ES-I3 (cell line): ENCODE results near the gene CHIC2.

ENCODE experiments used
- H3K36me3 ChIP-seq: 2 replicates; pipeline ENCODE4 v1.6.1; 2013; ENCODE audit warnings: mild to moderate bottlenecking, low read length, control low read depth, moderate library complexity; ENCODE audit not compliant: insufficient read depth
- H3K4me1 ChIP-seq: 2 replicates; pipeline ENCODE4 v1.6.1; 2013; ENCODE audit warnings: mild to moderate bottlenecking, control low read depth, low read length; ENCODE audit not compliant: insufficient read depth
- H3K9ac ChIP-seq: 2 replicates; pipeline ENCODE4 v1.6.1; 2013; ENCODE audit warnings: low read depth, mild to moderate bottlenecking, low read length, moderate library complexity
- H3K9me3 ChIP-seq: 2 replicates; pipeline ENCODE4 v1.6.1; 2013; ENCODE audit warnings: mild to moderate bottlenecking, low read length, moderate library complexity; ENCODE audit not compliant: control insufficient read depth, insufficient read depth

CHIC2 gene

DNA sequence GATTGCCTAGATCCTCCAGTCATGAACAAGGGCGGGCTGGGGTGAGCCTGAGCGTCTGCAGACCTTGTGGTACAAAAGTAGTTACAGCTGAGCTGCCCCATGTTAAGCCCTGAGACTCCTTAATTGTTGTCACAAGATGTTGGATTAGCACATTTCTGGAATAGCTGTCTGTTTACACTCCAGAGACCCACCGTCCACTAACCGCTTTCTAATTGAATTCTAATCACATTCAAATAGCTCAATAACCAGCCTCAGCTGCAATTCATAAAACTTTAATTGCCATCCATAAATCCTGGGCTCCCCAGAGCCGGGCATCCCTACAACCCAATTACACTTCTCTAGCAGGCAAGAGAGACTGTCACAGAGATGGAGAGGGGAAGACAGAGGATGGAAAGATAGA lies 34.0 kb upstream of the CHIC2 start:
- Histone ChIP-seq H3K36me3 (no peaks in the 10 kb centered on the region), H3K4me1 (peaks cover 38% of the 10 kb centered on the region), H3K9me3 (no peaks in the 10 kb centered on the region), H3K9ac (no peak overlapping the region)

DNA sequence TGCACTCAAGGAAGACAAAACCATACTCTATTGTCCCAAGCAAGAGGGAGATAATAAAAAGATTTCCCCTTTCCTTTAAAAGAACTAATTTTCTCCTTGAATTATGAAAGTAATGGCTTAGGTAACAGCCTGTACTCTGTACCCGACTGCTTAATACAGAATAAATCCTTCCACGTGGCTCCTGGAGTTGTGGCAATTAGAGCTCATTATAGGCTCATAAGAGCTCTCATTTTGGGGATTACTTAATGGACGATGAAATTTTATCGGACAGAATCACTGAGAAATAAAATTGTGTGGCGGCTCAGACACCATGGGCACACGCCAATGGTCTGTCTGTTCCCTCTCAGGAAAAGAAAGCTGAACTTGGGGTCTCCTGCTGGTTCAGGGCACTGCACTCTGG lies 32.7 kb upstream of the CHIC2 start:
- Histone ChIP-seq H3K36me3 (no peaks in the 10 kb centered on the region), H3K9me3 (no peaks in the 10 kb centered on the region), H3K4me1 (peaks cover 33% of the 10 kb centered on the region), H3K9ac (no peak overlapping the region)

DNA sequence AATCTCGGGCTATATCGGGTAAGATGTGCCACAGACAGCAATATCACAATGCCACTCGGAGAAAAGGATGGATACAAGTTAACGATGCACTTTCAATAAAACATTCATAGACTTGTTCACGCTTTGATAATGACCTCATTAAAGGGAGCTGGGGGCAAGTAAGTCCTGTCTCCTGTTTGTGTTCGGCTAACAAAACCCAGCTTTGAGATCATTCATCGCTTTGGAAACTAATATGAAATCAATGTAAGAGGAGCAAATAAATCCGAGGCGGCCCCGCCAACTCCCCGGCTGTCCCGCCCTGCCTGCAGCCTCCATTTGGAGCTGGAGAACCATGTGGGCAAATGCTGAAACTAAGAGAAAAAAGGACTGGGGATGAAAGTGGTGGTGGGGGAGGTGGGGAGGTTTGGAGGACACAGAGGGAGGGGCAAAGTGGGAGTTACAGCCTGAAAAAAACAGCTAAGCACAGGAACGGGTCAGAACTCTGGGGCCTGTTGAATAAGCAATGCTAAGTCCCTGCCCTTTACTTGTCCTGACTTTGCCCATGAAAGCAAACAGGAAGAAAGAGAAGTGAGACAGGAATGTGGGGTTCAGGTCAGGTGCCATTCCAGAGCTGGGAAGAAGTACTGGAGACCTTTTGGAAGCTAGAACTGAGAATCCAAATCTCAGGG lies 32.0 kb upstream of the CHIC2 start:
- Histone ChIP-seq H3K9me3 (no peaks in the 10 kb centered on the region), H3K4me1 (peaks cover 33% of the 10 kb centered on the region), H3K36me3 (no peaks in the 10 kb centered on the region), H3K9ac (no peak overlapping the region)

DNA sequence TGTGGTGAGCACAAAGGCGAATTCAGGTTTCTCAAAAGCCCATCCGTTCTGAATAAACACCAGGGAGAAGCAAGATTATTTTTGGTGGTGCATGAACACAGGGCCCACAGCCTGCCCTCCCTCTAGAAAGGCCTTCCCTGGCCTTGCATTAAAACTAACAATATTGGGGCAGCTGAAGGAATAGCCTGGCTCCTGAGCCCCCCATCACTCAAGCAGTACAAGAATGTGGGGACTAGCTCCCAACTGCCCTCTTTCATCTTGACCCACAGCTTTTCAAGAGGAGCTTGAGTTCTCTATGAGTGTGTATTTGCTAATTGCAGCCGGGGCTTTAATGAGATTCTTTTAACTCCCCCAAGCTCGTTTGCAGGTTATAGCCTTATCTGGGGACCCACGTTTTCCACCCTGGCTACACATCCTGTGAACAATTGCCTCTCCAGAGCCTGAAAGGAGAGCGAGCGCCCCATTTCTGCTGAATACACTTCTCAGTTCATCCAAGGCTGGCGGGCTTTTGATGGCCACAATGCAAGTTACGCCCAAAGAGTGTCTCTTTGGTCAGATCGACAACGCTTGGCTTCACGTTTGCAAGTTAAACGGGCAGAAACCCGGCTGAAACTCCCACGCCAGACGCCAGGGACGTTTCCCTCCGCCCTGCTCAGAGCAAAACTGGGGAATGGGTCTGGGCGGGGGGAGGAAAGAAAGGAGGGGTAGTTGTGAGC lies 30.9 kb upstream of the CHIC2 start:
- H3K9me3 ChIP-seq, result no peaks in the 10 kb centered on the region
- H3K36me3 ChIP-seq, result no peaks in the 10 kb centered on the region
- peaks cover 26% of the 10 kb centered on the region for H3K4me1 ChIP-seq
- peak overlapping the region; percentile 23; the same call in 1 of the 2 replicates for H3K9ac ChIP-seq

DNA sequence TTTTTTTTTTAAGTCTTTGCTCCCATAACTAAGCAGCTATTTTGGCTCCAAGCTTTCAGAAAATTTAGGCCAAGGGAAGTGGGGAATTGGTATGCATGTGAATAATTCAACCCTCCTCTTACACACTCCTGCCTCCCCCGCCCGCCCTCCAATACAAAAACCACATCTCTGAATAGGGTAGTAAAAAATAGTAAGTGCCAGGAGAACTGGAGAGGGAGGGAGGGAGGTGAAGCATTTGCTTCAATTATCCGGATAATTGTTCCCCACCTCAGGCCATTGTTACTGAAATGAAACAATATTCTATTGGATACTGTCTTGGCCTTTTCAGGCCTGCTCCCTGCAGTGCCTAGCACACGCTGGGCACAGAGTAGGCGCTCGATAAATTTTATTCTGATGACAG lies 30.0 kb upstream of the CHIC2 start:
- Histone ChIP-seq H3K9ac (peak overlapping the region; percentile 21; the same call in 1 of the 2 replicates), H3K36me3 (no peaks in the 10 kb centered on the region), H3K9me3 (no peaks in the 10 kb centered on the region), H3K4me1 (peaks cover 26% of the 10 kb centered on the region)

DNA sequence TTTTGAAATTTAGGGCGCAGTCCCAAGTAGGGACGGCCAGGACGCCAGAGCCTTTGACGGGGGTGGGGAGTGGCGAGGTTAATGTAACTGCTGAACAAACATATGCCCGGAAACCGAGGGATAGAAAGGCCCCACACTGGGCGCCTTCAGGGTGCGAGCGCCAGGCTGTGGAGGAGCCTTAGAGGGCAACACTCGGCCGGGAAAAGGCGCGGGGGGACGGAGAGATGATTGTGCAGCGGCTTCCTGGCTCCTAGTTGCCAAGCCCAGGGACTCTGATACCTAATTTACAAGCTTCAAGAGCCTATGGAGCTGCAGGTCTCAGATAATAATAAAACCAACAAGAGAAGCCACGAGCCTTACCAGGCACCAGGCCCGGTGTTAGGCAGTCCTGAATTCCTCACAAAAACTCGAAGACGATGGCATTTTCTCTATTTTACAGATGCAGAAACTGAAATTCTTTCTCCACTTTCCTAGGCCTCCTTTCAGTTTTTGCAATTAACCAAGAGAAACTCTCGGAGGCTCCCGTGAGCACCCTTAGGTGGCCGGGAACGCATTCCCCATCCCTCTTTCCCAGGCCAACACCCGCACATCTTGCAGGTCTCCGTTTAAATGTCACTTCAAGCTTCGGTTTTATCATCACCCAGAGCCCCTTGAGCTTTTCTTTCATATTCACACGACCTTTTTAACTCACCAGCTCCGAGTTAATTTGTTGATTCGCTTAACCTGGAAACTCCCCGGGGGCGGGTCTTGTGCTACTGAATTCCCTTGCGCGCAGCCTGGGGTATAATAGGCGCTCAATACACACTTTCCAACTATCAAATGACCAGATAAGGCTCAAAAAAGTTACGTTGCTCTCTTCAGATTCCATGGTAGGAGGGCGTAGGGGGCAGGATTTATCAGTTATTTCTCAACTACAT lies 29.2 kb upstream of the CHIC2 start:
- Histone ChIP-seq H3K9me3 (no peaks in the 10 kb centered on the region), H3K9ac (peak overlapping the region; percentile 21; the same call in 1 of the 2 replicates), H3K4me1 (peaks cover 26% of the 10 kb centered on the region), H3K36me3 (no peaks in the 10 kb centered on the region)

DNA sequence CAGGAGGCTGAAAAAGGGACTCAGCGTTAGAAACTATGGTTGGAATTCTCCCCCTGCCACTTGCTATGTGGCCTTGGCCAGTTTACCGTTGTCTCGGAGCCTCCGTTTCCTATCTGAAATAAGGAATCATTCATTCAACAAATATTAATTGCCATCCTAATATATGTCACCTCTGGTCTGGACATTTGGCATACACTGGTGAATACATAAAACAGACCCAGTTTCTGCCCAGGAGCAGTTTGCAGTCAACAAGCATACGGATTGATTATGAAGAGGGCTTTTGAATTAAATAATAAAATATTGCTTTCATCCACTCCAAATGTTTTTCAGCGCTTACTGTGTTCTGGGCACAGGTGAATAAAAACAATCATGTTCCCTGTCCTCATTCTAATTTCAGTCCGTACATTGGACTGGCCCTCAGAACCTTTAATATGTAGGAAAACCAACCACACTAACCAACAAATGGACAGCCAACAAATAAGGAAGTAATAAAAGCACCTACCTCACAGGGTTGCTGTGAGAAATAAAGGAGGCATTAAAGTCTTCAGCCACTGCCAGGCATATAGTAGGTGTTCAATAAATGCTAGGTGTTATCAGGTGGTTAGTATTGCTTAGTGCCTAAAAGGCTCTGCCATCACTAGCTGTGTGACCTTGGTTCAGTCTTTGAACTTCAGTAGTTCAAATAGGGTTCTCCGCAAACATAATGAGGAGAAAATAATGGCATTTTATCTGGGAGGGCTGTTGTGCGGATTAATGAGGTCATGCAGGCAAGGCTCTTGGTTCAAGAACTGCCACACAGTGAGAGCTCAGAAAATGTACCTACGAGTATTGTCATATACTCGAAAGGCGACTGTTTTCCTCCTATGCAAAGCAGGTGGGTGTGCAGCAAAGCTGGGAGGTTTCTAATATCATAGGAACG lies 28.3 kb upstream of the CHIC2 start:
- peak overlapping the region; percentile 51; the same call in 1 of the 2 replicates for H3K9ac ChIP-seq
- peaks cover 26% of the 10 kb centered on the region for H3K4me1 ChIP-seq
- H3K36me3 ChIP-seq, result no peaks in the 10 kb centered on the region
- H3K9me3 ChIP-seq, result no peaks in the 10 kb centered on the region

DNA sequence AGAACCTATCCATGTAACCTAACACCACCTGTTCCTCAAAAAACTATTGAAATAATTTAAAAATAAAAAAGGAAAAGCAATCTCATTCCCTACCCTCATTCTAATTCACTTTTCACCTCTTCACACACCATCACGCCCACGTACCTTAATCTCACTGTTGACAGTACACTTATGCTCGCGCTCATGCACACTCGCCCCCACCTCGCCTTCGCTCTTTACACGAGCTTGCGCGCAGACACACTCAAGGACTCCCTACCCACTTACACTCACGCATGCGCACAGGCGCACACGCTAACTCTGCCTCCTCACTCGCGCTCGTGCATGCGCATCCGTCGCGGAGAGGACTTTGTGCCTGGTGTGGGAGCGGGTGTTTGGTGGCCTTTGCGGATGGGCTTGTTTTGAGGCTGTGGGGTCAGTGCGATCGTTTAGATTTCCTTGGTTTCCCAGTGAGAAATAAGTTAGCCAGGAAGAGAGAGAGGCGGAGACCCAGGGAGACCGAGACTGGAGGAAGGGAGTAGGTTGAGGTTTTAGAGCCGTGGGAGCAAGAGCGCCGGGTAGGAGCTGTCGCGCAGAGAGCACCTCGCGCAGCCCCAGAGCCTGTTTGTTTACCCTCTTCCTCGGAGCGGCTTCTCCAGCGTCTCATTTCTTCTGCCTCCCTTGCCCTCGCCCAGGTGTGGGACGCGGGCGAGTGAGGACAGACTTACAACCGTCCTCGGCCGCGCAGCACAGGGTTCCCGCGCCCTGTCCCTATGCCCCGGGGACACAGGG lies 27.4 kb upstream of the CHIC2 start:
- Histone ChIP-seq H3K4me1 (peaks cover 21% of the 10 kb centered on the region), H3K36me3 (no peaks in the 10 kb centered on the region), H3K9me3 (no peaks in the 10 kb centered on the region), H3K9ac (peak overlapping the region; percentile 51; the same call in 1 of the 2 replicates)

DNA sequence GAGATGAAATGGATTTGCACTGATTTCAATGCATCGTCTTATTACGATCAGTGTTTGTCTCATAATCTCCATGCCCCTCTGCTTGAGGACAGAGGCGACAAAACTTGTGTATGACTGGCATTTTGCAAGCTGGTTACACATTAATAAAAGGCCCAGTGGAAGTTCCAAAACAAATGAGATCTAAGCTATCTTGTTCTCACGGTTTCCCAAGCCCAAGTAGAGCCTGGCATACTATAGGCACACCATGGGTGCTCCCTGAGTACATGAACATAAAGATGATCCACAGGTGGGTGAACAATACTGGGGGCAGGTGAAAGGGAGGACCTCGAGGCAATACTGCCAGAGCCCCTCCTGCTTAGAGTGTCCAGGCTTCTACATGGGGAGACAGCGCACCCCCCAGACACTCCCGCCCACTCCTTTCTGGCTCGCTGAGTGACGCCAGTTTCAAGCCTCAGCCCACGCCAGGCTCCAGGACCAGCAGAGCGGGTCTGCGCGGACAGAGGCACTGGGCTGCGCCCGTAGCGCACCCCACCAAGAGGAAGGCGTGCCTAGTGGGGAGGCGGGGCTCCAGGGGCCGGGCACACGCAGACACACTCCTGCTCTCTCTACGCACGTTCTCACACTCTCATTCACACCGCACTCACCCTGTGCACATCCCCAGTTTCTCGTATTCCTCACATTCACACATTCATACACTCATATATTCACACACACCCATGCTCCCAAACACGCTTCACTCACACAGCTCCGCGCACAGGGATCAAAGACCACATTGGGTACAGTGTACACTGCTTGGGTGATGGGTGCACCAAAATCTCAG lies 26.6 kb upstream of the CHIC2 start:
- H3K9ac ChIP-seq, result peak overlapping the region; percentile 51; the same call in 1 of the 2 replicates
- H3K9me3 ChIP-seq, result no peaks in the 10 kb centered on the region
- no peaks in the 10 kb centered on the region for H3K36me3 ChIP-seq
- peaks cover 13% of the 10 kb centered on the region for H3K4me1 ChIP-seq

DNA sequence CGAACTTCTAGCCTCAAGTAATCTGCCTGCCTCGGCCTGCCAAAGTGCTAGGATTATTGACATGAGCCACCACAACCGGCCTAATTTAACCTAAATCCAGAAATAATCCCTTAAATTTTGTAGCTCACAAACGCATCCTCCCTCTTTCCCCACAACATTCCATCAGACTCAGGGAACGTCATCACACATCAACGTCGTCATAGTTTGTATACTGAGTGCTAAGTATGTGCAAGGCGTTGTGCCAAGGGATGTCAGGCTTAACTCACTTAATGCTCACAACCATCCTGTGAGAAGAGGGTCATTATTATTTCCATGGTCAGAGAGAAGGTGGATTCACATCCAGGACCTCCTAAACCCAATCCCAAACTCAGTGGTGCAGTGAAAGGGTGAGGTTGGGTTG lies 26.0 kb upstream of the CHIC2 start:
- Histone ChIP-seq H3K9ac (no peak overlapping the region), H3K9me3 (no peaks in the 10 kb centered on the region), H3K36me3 (no peaks in the 10 kb centered on the region), H3K4me1 (peaks cover 9% of the 10 kb centered on the region; the same call in 1 of the 2 replicates)

DNA sequence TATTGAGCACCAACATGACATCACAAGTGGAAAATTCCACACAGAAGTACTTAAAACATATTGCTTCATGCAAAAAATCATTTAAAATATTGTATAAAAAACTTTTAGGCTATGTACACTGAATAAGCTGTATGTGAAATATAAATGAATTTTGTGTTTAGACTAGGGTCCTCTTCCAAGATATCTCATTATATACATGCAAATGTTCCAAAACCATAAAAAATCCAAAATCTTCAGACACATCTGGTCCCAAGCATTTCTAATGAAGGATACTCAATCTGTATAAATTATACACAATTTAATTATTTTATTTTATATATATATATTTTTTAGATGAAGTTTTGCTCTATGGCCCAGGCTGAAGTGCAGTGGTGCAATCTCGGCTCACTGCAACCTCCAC lies 25.5 kb upstream of the CHIC2 start:
- Histone ChIP-seq H3K9ac (no peak overlapping the region), H3K36me3 (no peaks in the 10 kb centered on the region), H3K9me3 (no peaks in the 10 kb centered on the region), H3K4me1 (peaks cover 5% of the 10 kb centered on the region; the same call in 1 of the 2 replicates)

DNA sequence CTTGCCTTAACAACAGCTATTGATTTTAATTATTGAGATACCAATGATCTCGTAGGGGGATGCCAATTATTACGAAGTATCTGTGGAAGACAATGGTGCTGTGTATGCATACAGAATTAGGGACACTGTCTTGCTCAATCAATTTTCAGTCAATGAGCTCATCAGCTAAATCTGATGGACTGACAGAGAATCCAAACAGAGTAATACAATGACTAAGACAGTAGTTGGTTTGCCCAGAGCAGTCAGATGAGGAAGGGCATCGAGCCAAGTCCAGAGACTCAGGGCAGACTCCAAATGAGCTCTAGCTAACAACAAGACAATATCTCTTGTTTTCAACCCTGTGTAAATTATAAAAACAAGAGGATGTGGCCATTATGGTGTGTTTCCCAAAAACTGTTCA lies 20.9 kb upstream of the CHIC2 start:
- Histone ChIP-seq H3K36me3 (no peaks in the 10 kb centered on the region), H3K9me3 (no peaks in the 10 kb centered on the region), H3K9ac (no peak overlapping the region), H3K4me1 (no peaks in the 10 kb centered on the region)
